ENCODE measurements around the gene DNAJB5.

The DNAJB5 gene

DNA sequence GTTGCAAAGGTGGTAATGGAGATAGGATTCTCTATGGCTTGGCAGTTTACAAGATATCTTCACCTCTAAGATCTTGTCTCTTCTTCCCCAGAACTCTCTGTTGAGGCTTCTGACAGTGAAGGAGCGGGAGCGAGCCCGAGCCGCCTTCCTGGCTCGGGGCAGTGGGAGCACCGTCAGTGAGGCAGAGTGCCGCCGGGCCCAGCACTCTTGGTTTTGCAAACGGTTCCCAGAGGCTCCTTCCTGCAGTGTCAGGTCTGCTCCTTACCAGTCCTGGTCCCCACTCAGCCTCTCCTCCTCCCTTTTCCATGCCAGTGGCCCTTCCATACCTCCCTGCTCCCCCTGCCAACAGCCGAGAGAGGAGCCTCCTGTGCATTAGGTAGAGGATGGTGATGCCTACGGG lies 12.6 kb upstream of the DNAJB5 start:
- no peak overlapping the region for H3K4me3 ChIP-seq
- TF ChIP-seq EZH2 (IDR thresholded peaks at IDR 0.05) (no peak), POLR2AphosphoS5 (IDR thresholded peaks at IDR 0.05; ENCODE audit: borderline replicate concordance, low read depth, low read length) (no peak), FOXP2 (optimal IDR thresholded peaks at IDR 0.05; ENCODE audit: control extremely low read depth, extremely low read length, insufficient read depth) (no peak)
- H3K36me3 ChIP-seq (ENCODE audit: insufficient read depth, low read length), result no peaks in the 10 kb centered on the region
- H3K9me3 ChIP-seq (ENCODE audit: low read depth, low read length), result no peaks in the 10 kb centered on the region
- DNase-seq (ENCODE audit: low read depth, low spot score), result no peak
- no peak overlapping the region for H3K9ac ChIP-seq (ENCODE audit: insufficient read length)
- no peak overlapping the region for H3K27ac ChIP-seq

- Histone ChIP-seq H3K9ac (ENCODE audit: insufficient read length) (no peak overlapping the region), H3K4me3 (no peak overlapping the region), H3K36me3 (ENCODE audit: insufficient read depth, low read length) (no peaks in the 10 kb centered on the region), H3K27ac (no peak overlapping the region), H3K9me3 (ENCODE audit: low read depth, low read length) (no peaks in the 10 kb centered on the region)
- TF ChIP-seq FOXP2 (optimal IDR thresholded peaks at IDR 0.05; ENCODE audit: control extremely low read depth, extremely low read length, insufficient read depth), result no peak
- no peak for TF ChIP-seq EZH2 (IDR thresholded peaks at IDR 0.05)
- no peak for TF ChIP-seq POLR2AphosphoS5 (IDR thresholded peaks at IDR 0.05; ENCODE audit: borderline replicate concordance, low read depth, low read length)
- DNase-seq (ENCODE audit: low read depth, low spot score), result no peak
Observed at GRCh38 chr9:34980181-34980761, 9.3 kb upstream of the DNAJB5 start.

DNA sequence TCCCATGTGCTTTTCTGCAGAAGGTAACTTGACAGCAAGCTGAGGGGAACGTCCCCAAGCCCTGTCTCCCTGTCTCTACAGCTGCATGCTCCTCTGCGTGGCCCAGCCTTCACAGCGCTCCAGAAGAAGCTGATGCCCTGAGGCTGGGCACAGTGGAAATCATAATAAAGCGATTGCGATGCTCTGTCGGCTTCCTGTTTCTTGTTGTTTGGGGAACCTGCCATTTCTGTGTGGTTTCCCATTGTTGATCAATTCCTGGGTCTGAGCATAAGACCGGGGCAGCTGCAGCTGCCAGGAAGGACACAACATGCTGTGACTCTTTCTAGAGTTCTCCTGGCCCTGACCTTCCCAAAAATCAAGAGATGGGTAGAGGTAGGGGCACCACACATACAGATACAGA lies 7.2 kb upstream of the DNAJB5 start:
- Histone ChIP-seq H3K27ac (no peak overlapping the region), H3K9me3 (ENCODE audit: low read depth, low read length) (no peaks in the 10 kb centered on the region), H3K4me3 (no peak overlapping the region), H3K36me3 (ENCODE audit: insufficient read depth, low read length) (no peaks in the 10 kb centered on the region), H3K9ac (ENCODE audit: insufficient read length) (no peak overlapping the region)
- TF ChIP-seq POLR2AphosphoS5 (IDR thresholded peaks at IDR 0.05; ENCODE audit: borderline replicate concordance, low read depth, low read length) (no peak), EZH2 (IDR thresholded peaks at IDR 0.05) (no peak), FOXP2 (optimal IDR thresholded peaks at IDR 0.05; ENCODE audit: control extremely low read depth, extremely low read length, insufficient read depth) (no peak)
- no peak for DNase-seq (ENCODE audit: low read depth, low spot score)

GRCh38 chr9:34983209-34983608 lies 6.3 kb upstream of the DNAJB5 start:
- Histone ChIP-seq H3K27ac (no peak overlapping the region), H3K4me3 (no peak overlapping the region)
- no peak for TF ChIP-seq EZH2 (IDR thresholded peaks at IDR 0.05)
- no peak for TF ChIP-seq FOXP2 (optimal IDR thresholded peaks at IDR 0.05; ENCODE audit: control extremely low read depth, extremely low read length, insufficient read depth)
- TF ChIP-seq POLR2AphosphoS5 (IDR thresholded peaks at IDR 0.05; ENCODE audit: borderline replicate concordance, low read depth, low read length), result no peak

DNA sequence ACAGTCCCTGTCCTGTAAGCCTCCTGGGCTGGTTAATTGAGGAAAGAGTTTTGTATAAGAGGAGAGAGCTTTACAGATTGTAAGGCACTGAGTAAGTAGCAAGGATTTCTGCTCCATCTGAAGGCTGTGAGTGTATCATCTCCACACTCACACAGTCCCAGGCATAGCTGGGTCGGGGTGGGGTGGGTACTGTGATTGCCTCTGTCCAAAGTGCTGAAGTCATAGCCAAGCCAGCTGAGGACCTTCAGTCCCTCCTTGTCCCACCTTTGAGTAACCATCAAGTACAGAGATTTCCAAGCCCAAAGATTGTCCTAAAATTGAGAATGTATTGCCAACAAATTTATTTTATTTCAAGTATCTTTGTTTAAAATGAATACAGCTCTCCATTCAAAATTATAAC lies 5.5 kb upstream of the DNAJB5 start:
- H3K36me3 ChIP-seq (ENCODE audit: insufficient read depth, low read length), result no peaks in the 10 kb centered on the region
- no peak overlapping the region for H3K9ac ChIP-seq (ENCODE audit: insufficient read length)
- H3K9me3 ChIP-seq (ENCODE audit: low read depth, low read length), result no peaks in the 10 kb centered on the region
- H3K27ac ChIP-seq, result no peak overlapping the region
- no peak for TF ChIP-seq EZH2 (IDR thresholded peaks at IDR 0.05)
- TF ChIP-seq POLR2AphosphoS5 (IDR thresholded peaks at IDR 0.05; ENCODE audit: borderline replicate concordance, low read depth, low read length), result no peak
- TF ChIP-seq FOXP2 (optimal IDR thresholded peaks at IDR 0.05; ENCODE audit: control extremely low read depth, extremely low read length, insufficient read depth), result no peak
- DNase-seq (ENCODE audit: low read depth, low spot score), result no peak
- H3K4me3 ChIP-seq, result no peak overlapping the region

More at GRCh38 chr9:34983209-34983608, 6.3 kb upstream of the DNAJB5 start:
- no peaks in the 10 kb centered on the region for H3K36me3 ChIP-seq (ENCODE audit: insufficient read depth, low read length)
- no peak overlapping the region for H3K9ac ChIP-seq (ENCODE audit: insufficient read length)
- no peaks in the 10 kb centered on the region for H3K9me3 ChIP-seq (ENCODE audit: low read depth, low read length)
- DNase-seq (ENCODE audit: low read depth, low spot score), result no peak

GRCh38 chr9:34985311-34985899 lies 4.1 kb upstream of the DNAJB5 start:
- Histone ChIP-seq H3K9ac (ENCODE audit: insufficient read length) (no peak overlapping the region), H3K4me3 (no peak overlapping the region), H3K9me3 (ENCODE audit: low read depth, low read length) (no peaks in the 10 kb centered on the region), H3K36me3 (ENCODE audit: insufficient read depth, low read length) (no peaks in the 10 kb centered on the region), H3K27ac (no peak overlapping the region)
- TF ChIP-seq POLR2AphosphoS5 (IDR thresholded peaks at IDR 0.05; ENCODE audit: borderline replicate concordance, low read depth, low read length), result no peak
- TF ChIP-seq EZH2 (IDR thresholded peaks at IDR 0.05), result no peak
- no peak for TF ChIP-seq FOXP2 (optimal IDR thresholded peaks at IDR 0.05; ENCODE audit: control extremely low read depth, extremely low read length, insufficient read depth)
- DNase-seq (ENCODE audit: low read depth, low spot score), result no peak

GRCh38 chr9:34986540-34987047 lies 3.0 kb upstream of the DNAJB5 start:
- H3K27ac ChIP-seq, result no peak overlapping the region
- no peaks in the 10 kb centered on the region for H3K36me3 ChIP-seq (ENCODE audit: insufficient read depth, low read length)
- no peak for TF ChIP-seq POLR2AphosphoS5 (IDR thresholded peaks at IDR 0.05; ENCODE audit: borderline replicate concordance, low read depth, low read length)
- TF ChIP-seq EZH2 (IDR thresholded peaks at IDR 0.05), result no peak
- TF ChIP-seq FOXP2 (optimal IDR thresholded peaks at IDR 0.05; ENCODE audit: control extremely low read depth, extremely low read length, insufficient read depth), result no peak
- no peak for DNase-seq (ENCODE audit: low read depth, low spot score)
- no peak overlapping the region for H3K9ac ChIP-seq (ENCODE audit: insufficient read length)
- no peak overlapping the region for H3K4me3 ChIP-seq
- no peaks in the 10 kb centered on the region for H3K9me3 ChIP-seq (ENCODE audit: low read depth, low read length)

GRCh38 chr9:34987160-34987901 lies 2.2 kb upstream of the DNAJB5 start:
- no peak for DNase-seq (ENCODE audit: low read depth, low spot score)
- H3K9ac ChIP-seq (ENCODE audit: insufficient read length), result no peak overlapping the region
- H3K27ac ChIP-seq, result no peak overlapping the region

More at GRCh38 chr9:34987160-34987901, 2.2 kb upstream of the DNAJB5 start:
- no peak for TF ChIP-seq POLR2AphosphoS5 (IDR thresholded peaks at IDR 0.05; ENCODE audit: borderline replicate concordance, low read depth, low read length)
- TF ChIP-seq FOXP2 (optimal IDR thresholded peaks at IDR 0.05; ENCODE audit: control extremely low read depth, extremely low read length, insufficient read depth), result no peak
- TF ChIP-seq EZH2 (IDR thresholded peaks at IDR 0.05), result no peak
- Histone ChIP-seq H3K9me3 (ENCODE audit: low read depth, low read length) (no peaks in the 10 kb centered on the region), H3K36me3 (ENCODE audit: insufficient read depth, low read length) (no peaks in the 10 kb centered on the region), H3K4me3 (no peak overlapping the region)
